Stimulated activated effector memory CD8-positive, alpha-beta T cell treated with anti-CD3 and anti-CD28 coated beads, Interleukin-12 subunit alpha, Interleukin-12 subunit beta, amount 100 ng/mL, for 72 hours (primary cell): ENCODE data around the gene MAN1C1.

ENCODE experiments used
- ATAC-seq: fragments of 150-1000 bp; cut with Tn5 transposase; 2 replicates; pipeline ENCODE4 v1.10.0; 2021
- DNase-seq, 2 donors: peaks; one replicate each; pipeline ENCODE4 v3.0.0; 2021 to 2022; ENCODE audit warnings: low spot score in 2 of 2
- H3K27ac Mint-ChIP-seq: one replicate; pipeline ENCODE4 v1.8.0; 2022; ENCODE audit warnings: mild to moderate bottlenecking, mixed read lengths
- H3K36me3 Mint-ChIP-seq: one replicate; pipeline ENCODE4 v1.8.0; 2022; ENCODE audit warnings: mild to moderate bottlenecking, mixed read lengths
- H3K4me1 Mint-ChIP-seq: one replicate; pipeline ENCODE4 v1.8.0; 2022; ENCODE audit warnings: mixed read lengths
- H3K4me3 Mint-ChIP-seq: one replicate; pipeline ENCODE4 v1.8.0; 2022; ENCODE audit warnings: mild to moderate bottlenecking, mixed read lengths
- H3K9me3 Mint-ChIP-seq: one replicate; pipeline ENCODE4 v1.8.0; 2022; ENCODE audit warnings: mixed read lengths

Gene MAN1C1

GRCh38 chr1:25616095-25616986 lies at the start of gene MAN1C1:
Gene MAN1C1 (plus strand): TSS chr1:25616791. CDS start chr1:25617798, 1,007 bp downstream.
- peaks cover 6% of the 10 kb centered on the region for H3K36me3 Mint-ChIP-seq
- peak within 1 kb of the TSS; percentile 82 for H3K4me3 Mint-ChIP-seq
- DNase-seq = peak; percentile 76 to 89
- H3K4me1 Mint-ChIP-seq = peaks cover 57% of the 10 kb centered on the region
- ATAC-seq = peak; percentile 76
- no peak within 1 kb of the TSS for H3K27ac Mint-ChIP-seq
- no peaks in the 10 kb centered on the region for H3K9me3 Mint-ChIP-seq

GRCh38 chr1:25567710-25568089 lies 48.9 kb upstream of the MAN1C1 start:
- Mint-ChIP-seq H3K4me1 (peaks cover 48% of the 10 kb centered on the region), H3K27ac (peak overlapping the region; percentile 81), H3K4me3 (no peak overlapping the region), H3K36me3 (no peaks in the 10 kb centered on the region), H3K9me3 (no peaks in the 10 kb centered on the region)
- DNase-seq = no peak
- no peak for ATAC-seq

GRCh38 chr1:25568090-25568833 lies 48.3 kb upstream of the MAN1C1 start:
- ATAC-seq (no peak), DNase-seq (no peak)
- Mint-ChIP-seq H3K27ac (peak overlapping the region; percentile 81), H3K4me1 (peaks cover 48% of the 10 kb centered on the region), H3K36me3 (no peaks in the 10 kb centered on the region), H3K9me3 (no peaks in the 10 kb centered on the region), H3K4me3 (no peak overlapping the region)

- H3K4me3 Mint-ChIP-seq = no peak overlapping the region
- DNase-seq (no peak), ATAC-seq (peak; percentile 85)
- H3K9me3 Mint-ChIP-seq = no peaks in the 10 kb centered on the region
- H3K27ac Mint-ChIP-seq = no peak overlapping the region
- peaks cover 50% of the 10 kb centered on the region for H3K4me1 Mint-ChIP-seq
- no peaks in the 10 kb centered on the region for H3K36me3 Mint-ChIP-seq
Measured at GRCh38 chr1:25568834-25569596, 47.6 kb upstream of the MAN1C1 start.

GRCh38 chr1:25569597-25570396 lies 46.8 kb upstream of the MAN1C1 start:
- Mint-ChIP-seq H3K27ac (no peak overlapping the region), H3K9me3 (no peaks in the 10 kb centered on the region), H3K4me3 (no peak overlapping the region), H3K36me3 (no peaks in the 10 kb centered on the region), H3K4me1 (peaks cover 43% of the 10 kb centered on the region)
- ATAC-seq (no peak), DNase-seq (no peak)

GRCh38 chr1:25570798-25571521 lies 45.6 kb upstream of the MAN1C1 start:
- ATAC-seq (no peak), DNase-seq (no peak)
- peaks cover 34% of the 10 kb centered on the region for H3K4me1 Mint-ChIP-seq
- H3K9me3 Mint-ChIP-seq = no peaks in the 10 kb centered on the region
- no peak overlapping the region for H3K27ac Mint-ChIP-seq
- no peak overlapping the region for H3K4me3 Mint-ChIP-seq
- H3K36me3 Mint-ChIP-seq = no peaks in the 10 kb centered on the region

- Mint-ChIP-seq H3K4me1 (peaks cover 30% of the 10 kb centered on the region), H3K9me3 (no peaks in the 10 kb centered on the region), H3K27ac (no peak overlapping the region), H3K36me3 (no peaks in the 10 kb centered on the region), H3K4me3 (no peak overlapping the region)
- no peak for DNase-seq
- ATAC-seq = no peak
Measured at GRCh38 chr1:25571522-25571970, 45.0 kb upstream of the MAN1C1 start.

GRCh38 chr1:25572107-25572506 lies 44.5 kb upstream of the MAN1C1 start:
- H3K27ac Mint-ChIP-seq = no peak overlapping the region

GRCh38 chr1:25572708-25573590 lies 43.6 kb upstream of the MAN1C1 start:
- peaks cover 30% of the 10 kb centered on the region for H3K4me1 Mint-ChIP-seq
- peak in 1 of 2 donors; percentile 65 for DNase-seq
- no peak overlapping the region for H3K27ac Mint-ChIP-seq
- peak; percentile 58 for ATAC-seq
- H3K9me3 Mint-ChIP-seq = no peaks in the 10 kb centered on the region
- H3K36me3 Mint-ChIP-seq = no peaks in the 10 kb centered on the region
- no peak overlapping the region for H3K4me3 Mint-ChIP-seq

More at GRCh38 chr1:25572107-25572506, 44.5 kb upstream of the MAN1C1 start:
- Mint-ChIP-seq H3K4me3 (no peak overlapping the region), H3K4me1 (peaks cover 30% of the 10 kb centered on the region), H3K9me3 (no peaks in the 10 kb centered on the region), H3K36me3 (no peaks in the 10 kb centered on the region)
- DNase-seq (no peak), ATAC-seq (no peak)

- DNase-seq (no peak), ATAC-seq (no peak)
- H3K4me3 Mint-ChIP-seq = no peak overlapping the region
- peaks cover 29% of the 10 kb centered on the region for H3K4me1 Mint-ChIP-seq
- no peak overlapping the region for H3K27ac Mint-ChIP-seq
- H3K9me3 Mint-ChIP-seq = no peaks in the 10 kb centered on the region
- H3K36me3 Mint-ChIP-seq = no peaks in the 10 kb centered on the region
Measured at GRCh38 chr1:25573591-25573930, 43.0 kb upstream of the MAN1C1 start.

GRCh38 chr1:25573961-25574360 lies 42.6 kb upstream of the MAN1C1 start:
- H3K36me3 Mint-ChIP-seq = no peaks in the 10 kb centered on the region
- ATAC-seq = no peak
- DNase-seq = no peak
- H3K4me1 Mint-ChIP-seq = peaks cover 25% of the 10 kb centered on the region
- no peak overlapping the region for H3K27ac Mint-ChIP-seq
- no peaks in the 10 kb centered on the region for H3K9me3 Mint-ChIP-seq
- H3K4me3 Mint-ChIP-seq = no peak overlapping the region

- Mint-ChIP-seq H3K4me3 (no peak overlapping the region), H3K27ac (no peak overlapping the region), H3K36me3 (no peaks in the 10 kb centered on the region), H3K4me1 (peaks cover 14% of the 10 kb centered on the region), H3K9me3 (no peaks in the 10 kb centered on the region)
- DNase-seq = no peak
- ATAC-seq = no peak
Measured at GRCh38 chr1:25575191-25575590, 41.4 kb upstream of the MAN1C1 start.

- ATAC-seq (no peak), DNase-seq (no peak)
- Mint-ChIP-seq H3K4me1 (peaks cover 14% of the 10 kb centered on the region), H3K36me3 (no peaks in the 10 kb centered on the region), H3K4me3 (no peak overlapping the region), H3K9me3 (no peaks in the 10 kb centered on the region), H3K27ac (no peak overlapping the region)
Measured at GRCh38 chr1:25576459-25577133, 40.0 kb upstream of the MAN1C1 start.
